ENCODE results near the gene FRAT2.
"Not testable (repeated sequence)": the region's sequence is repeated elsewhere in the genome, so short reads cannot be mapped to it uniquely, and the experiment has no call there.

Gene FRAT2

GRCh38 chr10:97347317-97347716 lies 12.8 kb upstream of the FRAT2 start:
- Histone ChIP-seq H4K20me1 (ENCODE audit: insufficient read depth, low read length) (no peaks in the 10 kb centered on the region), H3K4me3 (ENCODE audit: low read depth, low read length, poor library complexity, severe bottlenecking) (no peak overlapping the region), H3K9me2 (ENCODE audit: low read depth, low read length) (no peaks in the 10 kb centered on the region), H3K27ac (ENCODE audit: low read depth, low read length, poor library complexity, severe bottlenecking) (no peak overlapping the region), H3K27me3 (ENCODE audit: insufficient read depth, low read length) (no peaks in the 10 kb centered on the region), H2AFZ (ENCODE audit: low read length) (no peak overlapping the region), H3K9ac (ENCODE audit: low read length) (no peak overlapping the region), H3K36me3 (ENCODE audit: insufficient read depth, low read length) (no peaks in the 10 kb centered on the region), H3F3A (ENCODE audit: insufficient read depth, low read length) (no peaks in the 10 kb centered on the region), H3K9me3 (ENCODE audit: low read length) (no peaks in the 10 kb centered on the region), H3K4me1 (ENCODE audit: insufficient read depth, low read length, severe bottlenecking) (no peaks in the 10 kb centered on the region), H3K4me2 (ENCODE audit: low read length) (no peak overlapping the region), H3K79me2 (ENCODE audit: insufficient read depth, low read length) (no peaks in the 10 kb centered on the region)
- TF ChIP-seq EZH2 (IDR thresholded peaks at IDR 0.05; ENCODE audit: borderline replicate concordance, low read length): no peak
- no peak for TF ChIP-seq CTCF (IDR thresholded peaks at IDR 0.05; ENCODE audit: low read length)

GRCh38 chr10:97343664-97344063 lies 9.1 kb upstream of the FRAT2 start:
- not testable (repeated sequence) for H3K4me1 ChIP-seq (ENCODE audit: insufficient read depth, low read length, severe bottlenecking); H3K9ac ChIP-seq (ENCODE audit: low read length); H2AFZ ChIP-seq (ENCODE audit: low read length); H3K4me3 ChIP-seq (ENCODE audit: low read depth, low read length, poor library complexity, severe bottlenecking); H3K9me2 ChIP-seq (ENCODE audit: low read depth, low read length); H3K79me2 ChIP-seq (ENCODE audit: insufficient read depth, low read length); H4K20me1 ChIP-seq (ENCODE audit: insufficient read depth, low read length); H3K4me2 ChIP-seq (ENCODE audit: low read length); H3K36me3 ChIP-seq (ENCODE audit: insufficient read depth, low read length); H3K27me3 ChIP-seq (ENCODE audit: insufficient read depth, low read length); H3K27ac ChIP-seq (ENCODE audit: low read depth, low read length, poor library complexity, severe bottlenecking); H3K9me3 ChIP-seq (ENCODE audit: low read length); H3F3A ChIP-seq (ENCODE audit: insufficient read depth, low read length)

- Histone ChIP-seq H3K79me2 (ENCODE audit: insufficient read depth, low read length) (no peaks in the 10 kb centered on the region), H4K20me1 (ENCODE audit: insufficient read depth, low read length) (no peaks in the 10 kb centered on the region), H3K9me3 (ENCODE audit: low read length) (no peaks in the 10 kb centered on the region), H3K27ac (ENCODE audit: low read depth, low read length, poor library complexity, severe bottlenecking) (no peak overlapping the region), H2AFZ (ENCODE audit: low read length) (no peak overlapping the region), H3K9ac (ENCODE audit: low read length) (no peak overlapping the region), H3K4me3 (ENCODE audit: low read depth, low read length, poor library complexity, severe bottlenecking) (no peak overlapping the region), H3K4me1 (ENCODE audit: insufficient read depth, low read length, severe bottlenecking) (peaks cover 4% of the 10 kb centered on the region), H3K27me3 (ENCODE audit: insufficient read depth, low read length) (no peaks in the 10 kb centered on the region), H3K36me3 (ENCODE audit: insufficient read depth, low read length) (no peaks in the 10 kb centered on the region), H3F3A (ENCODE audit: insufficient read depth, low read length) (no peaks in the 10 kb centered on the region), H3K9me2 (ENCODE audit: low read depth, low read length) (no peaks in the 10 kb centered on the region), H3K4me2 (ENCODE audit: low read length) (no peak overlapping the region)
- no peak for TF ChIP-seq CTCF (IDR thresholded peaks at IDR 0.05; ENCODE audit: low read length)
- no peak for TF ChIP-seq EZH2 (IDR thresholded peaks at IDR 0.05; ENCODE audit: borderline replicate concordance, low read length)
These were observed 6.9 kb upstream of the FRAT2 start for GRCh38 chr10:97341416-97341815.

GRCh38 chr10:97338041-97338440 lies 3.5 kb upstream of the FRAT2 start:
- no peaks in the 10 kb centered on the region for H3K36me3 ChIP-seq (ENCODE audit: insufficient read depth, low read length)

More at GRCh38 chr10:97338041-97338440, 3.5 kb upstream of the FRAT2 start:
- H3K4me3 ChIP-seq (ENCODE audit: low read depth, low read length, poor library complexity, severe bottlenecking): no peak overlapping the region
- no peak overlapping the region for H3K27ac ChIP-seq (ENCODE audit: low read depth, low read length, poor library complexity, severe bottlenecking)
- no peaks in the 10 kb centered on the region for H3K9me2 ChIP-seq (ENCODE audit: low read depth, low read length)
- no peak overlapping the region for H2AFZ ChIP-seq (ENCODE audit: low read length)
- no peaks in the 10 kb centered on the region for H3K27me3 ChIP-seq (ENCODE audit: insufficient read depth, low read length)
- H3K79me2 ChIP-seq (ENCODE audit: insufficient read depth, low read length): no peaks in the 10 kb centered on the region
- no peaks in the 10 kb centered on the region for H4K20me1 ChIP-seq (ENCODE audit: insufficient read depth, low read length)
- H3K4me2 ChIP-seq (ENCODE audit: low read length): no peak overlapping the region
- peaks cover 20% of the 10 kb centered on the region for H3K4me1 ChIP-seq (ENCODE audit: insufficient read depth, low read length, severe bottlenecking)
- no peaks in the 10 kb centered on the region for H3K9me3 ChIP-seq (ENCODE audit: low read length)
- H3F3A ChIP-seq (ENCODE audit: insufficient read depth, low read length): no peaks in the 10 kb centered on the region
- no peak for TF ChIP-seq CTCF (IDR thresholded peaks at IDR 0.05; ENCODE audit: low read length)
- no peak for TF ChIP-seq EZH2 (IDR thresholded peaks at IDR 0.05; ENCODE audit: borderline replicate concordance, low read length)
- H3K9ac ChIP-seq (ENCODE audit: low read length): no peak overlapping the region
